ENCODE results near the gene ANO10.

Gene ANO10

DNA sequence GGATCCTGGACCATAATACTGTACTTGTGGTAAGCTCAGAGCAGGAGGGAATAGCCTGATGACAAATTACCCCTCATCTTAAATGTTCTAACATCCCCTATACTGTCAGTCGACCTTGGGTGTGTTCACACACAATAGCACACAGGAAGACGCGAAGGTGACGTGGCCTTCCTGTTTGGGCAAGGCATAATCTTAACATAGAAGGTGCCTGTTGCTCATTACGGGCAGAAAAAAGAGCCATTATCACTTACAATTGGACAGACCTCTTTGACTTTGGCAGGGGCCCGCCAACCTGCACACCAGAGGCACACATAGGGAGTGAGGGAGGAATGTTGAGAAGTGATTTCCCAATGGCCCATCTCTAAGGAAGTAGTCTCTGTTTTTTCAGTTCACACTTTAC is 144.2 kb downstream of the ANO10 start:
- H3K27ac ChIP-seq (ENCODE audit: extremely low read depth, low read depth, low read length), result no peak overlapping the region
- H3K4me1 ChIP-seq (ENCODE audit: control insufficient read depth, insufficient read depth, low read length), result no peaks in the 10 kb centered on the region
- ChIA-PET POLR2A (no interaction called here), CTCF (no interaction called here)
- H3K36me3 ChIP-seq (ENCODE audit: control insufficient read depth in 2 of 2, insufficient read depth in 1 of 2, low read length in 2 of 2), result no peaks in the 10 kb centered on the region
- H3K9me3 ChIP-seq (ENCODE audit: control insufficient read depth, insufficient read depth, low read depth, low read length), result no peaks in the 10 kb centered on the region
- H3K4me3 ChIP-seq (ENCODE audit: low read depth, low read length), result no peak overlapping the region
- TF ChIP-seq, protein P1, sequence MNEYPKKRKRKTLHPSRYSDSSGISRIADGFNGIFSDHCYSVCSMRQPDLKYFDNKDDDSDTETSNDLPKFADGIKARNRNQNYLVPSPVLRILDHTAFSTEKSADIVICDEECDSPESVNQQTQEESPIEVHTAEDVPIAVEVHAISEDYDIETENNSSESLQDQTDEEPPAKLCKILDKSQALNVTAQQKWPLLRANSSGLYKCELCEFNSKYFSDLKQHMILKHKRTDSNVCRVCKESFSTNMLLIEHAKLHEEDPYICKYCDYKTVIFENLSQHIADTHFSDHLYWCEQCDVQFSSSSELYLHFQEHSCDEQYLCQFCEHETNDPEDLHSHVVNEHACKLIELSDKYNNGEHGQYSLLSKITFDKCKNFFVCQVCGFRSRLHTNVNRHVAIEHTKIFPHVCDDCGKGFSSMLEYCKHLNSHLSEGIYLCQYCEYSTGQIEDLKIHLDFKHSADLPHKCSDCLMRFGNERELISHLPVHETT (tag by site-specific recombination; IDR thresholded peaks at IDR 0.05), result no peak
- TF ChIP-seq ZNF555 (tag by site-specific recombination; conservative IDR thresholded peaks at IDR 0.05) (no peak), ZNF23 (tag by site-specific recombination; IDR thresholded peaks at IDR 0.05; ENCODE audit: borderline replicate concordance) (no peak), ZNF626 (tag by site-specific recombination; IDR thresholded peaks at IDR 0.05) (no peak), GLI4 (tag by site-specific recombination; IDR thresholded peaks at IDR 0.05) (no peak), KLF7 (tag by site-specific recombination; IDR thresholded peaks at IDR 0.05; ENCODE audit: borderline replicate concordance) (no peak)

GRCh38 chr3:43473737-43474136 is 148.1 kb downstream of the ANO10 start:
- Histone ChIP-seq H3K36me3 (ENCODE audit: control insufficient read depth in 2 of 2, insufficient read depth in 1 of 2, low read length in 2 of 2) (no peaks in the 10 kb centered on the region), H3K4me1 (ENCODE audit: control insufficient read depth, insufficient read depth, low read length) (no peaks in the 10 kb centered on the region), H3K4me3 (ENCODE audit: low read depth, low read length) (no peak overlapping the region), H3K27ac (ENCODE audit: extremely low read depth, low read depth, low read length) (no peak overlapping the region), H3K9me3 (ENCODE audit: control insufficient read depth, insufficient read depth, low read depth, low read length) (no peaks in the 10 kb centered on the region)
- CTCF ChIA-PET, result no interaction called here
- no peak for TF ChIP-seq ZFP69B (tag by site-specific recombination; IDR thresholded peaks at IDR 0.05)
- TF ChIP-seq ZNF10 (tag by site-specific recombination; IDR thresholded peaks at IDR 0.05), result no peak
- no peak for TF ChIP-seq GLIS2 (tag by site-specific recombination; IDR thresholded peaks at IDR 0.05)
- TF ChIP-seq BCL11B (tag by site-specific recombination; IDR thresholded peaks at IDR 0.05; ENCODE audit: low read depth), result no peak
- no peak for TF ChIP-seq ZNF544 (tag by site-specific recombination; IDR thresholded peaks at IDR 0.05)
- TF ChIP-seq ZSCAN18 (tag by site-specific recombination; IDR thresholded peaks at IDR 0.05), result no peak
- TF ChIP-seq, protein P2, sequence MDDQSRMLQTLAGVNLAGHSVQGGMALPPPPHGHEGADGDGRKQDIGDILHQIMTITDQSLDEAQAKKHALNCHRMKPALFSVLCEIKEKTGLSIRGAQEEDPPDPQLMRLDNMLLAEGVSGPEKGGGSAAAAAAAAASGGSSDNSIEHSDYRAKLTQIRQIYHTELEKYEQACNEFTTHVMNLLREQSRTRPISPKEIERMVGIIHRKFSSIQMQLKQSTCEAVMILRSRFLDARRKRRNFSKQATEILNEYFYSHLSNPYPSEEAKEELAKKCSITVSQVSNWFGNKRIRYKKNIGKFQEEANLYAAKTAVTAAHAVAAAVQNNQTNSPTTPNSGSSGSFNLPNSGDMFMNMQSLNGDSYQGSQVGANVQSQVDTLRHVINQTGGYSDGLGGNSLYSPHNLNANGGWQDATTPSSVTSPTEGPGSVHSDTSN (CRISPR knock-in tag; IDR thresholded peaks at IDR 0.05), result no peak
- TF ChIP-seq ZNF76 (tag by site-specific recombination; IDR thresholded peaks at IDR 0.05; ENCODE audit: borderline replicate concordance, low read depth), result no peak
- no peak for TF ChIP-seq ZNF114 (tag by site-specific recombination; IDR thresholded peaks at IDR 0.05)
- no peak for TF ChIP-seq GLIS1 (tag by site-specific recombination; IDR thresholded peaks at IDR 0.05)
- TF ChIP-seq ZNF433 (tag by site-specific recombination; IDR thresholded peaks at IDR 0.05; ENCODE audit: low read depth), result no peak
- no peak for TF ChIP-seq ZNF175 (tag by site-specific recombination; IDR thresholded peaks at IDR 0.05)
- TF ChIP-seq ZNF426 (tag by site-specific recombination; IDR thresholded peaks at IDR 0.05), result no peak
- no peak for TF ChIP-seq FEZF1 (tag by site-specific recombination; IDR thresholded peaks at IDR 0.05)
- TF ChIP-seq ZBTB48 (tag by site-specific recombination; IDR thresholded peaks at IDR 0.05), result no peak
- TF ChIP-seq ZFP41 (tag by site-specific recombination; IDR thresholded peaks at IDR 0.05; ENCODE audit: borderline replicate concordance), result no peak
- no peak for TF ChIP-seq ZNF37A (tag by site-specific recombination; IDR thresholded peaks at IDR 0.05)
- TF ChIP-seq ZNF600 (tag by site-specific recombination; IDR thresholded peaks at IDR 0.05), result no peak
- TF ChIP-seq ZNF530 (tag by site-specific recombination; IDR thresholded peaks at IDR 0.05; ENCODE audit: low read depth), result no peak
- no peak for TF ChIP-seq ZBTB1 (tag by site-specific recombination; IDR thresholded peaks at IDR 0.05)
- POLR2A ChIA-PET, result interaction anchor here (1.0 kb wide), 1 partner anchor 188 kb away, joined by 3 read pairs; the partner anchor contains the start of gene SNRK
